ENCODE data around the gene GSDME.
A peak's percentile ranks its signal among the peaks of the same experiment; 100 is the strongest.

The GSDME gene

GRCh38 chr7:24769851-24770250 lies 12.6 kb upstream of the GSDME start:
- no peak for DNase-seq (ENCODE audit: low spot score)

GRCh38 chr7:24769014-24769830 lies 12.0 kb upstream of the GSDME start:
- no peak for DNase-seq (ENCODE audit: low spot score)

GRCh38 chr7:24767878-24768569 lies 10.8 kb upstream of the GSDME start:
- no peak for DNase-seq (ENCODE audit: low spot score)

- no peak for DNase-seq (ENCODE audit: low spot score)
These were observed 7.9 kb upstream of the GSDME start for GRCh38 chr7:24764972-24765744.

GRCh38 chr7:24764011-24764410 lies 6.7 kb upstream of the GSDME start:
- DNase-seq (ENCODE audit: low spot score) = no peak

- DNase-seq (ENCODE audit: low spot score) = no peak
These were observed 6.1 kb upstream of the GSDME start for GRCh38 chr7:24763303-24763901.

GRCh38 chr7:24762771-24763170 lies 5.5 kb upstream of the GSDME start:
- no peak for DNase-seq (ENCODE audit: low spot score)

- DNase-seq (ENCODE audit: low spot score) = no peak
These were observed 3.7 kb upstream of the GSDME start for GRCh38 chr7:24760968-24761367.

- DNase-seq (ENCODE audit: low spot score) = peak; percentile 86
These were observed 515 bp downstream of the GSDME start for GRCh38 chr7:24756545-24757352.

- DNase-seq (ENCODE audit: low spot score) = no peak
These were observed 1.5 kb downstream of the GSDME start for GRCh38 chr7:24755541-24756407.

- no peak for DNase-seq (ENCODE audit: low spot score)
These were observed 2.3 kb downstream of the GSDME start for GRCh38 chr7:24754906-24755506.

GRCh38 chr7:24752073-24752800 lies 5.0 kb downstream of the GSDME start:
- no peak for DNase-seq (ENCODE audit: low spot score)

GRCh38 chr7:24751484-24751883 lies 5.8 kb downstream of the GSDME start:
- no peak for DNase-seq (ENCODE audit: low spot score)

GRCh38 chr7:24750441-24751055 lies 6.7 kb downstream of the GSDME start:
- DNase-seq (ENCODE audit: low spot score) = no peak

- DNase-seq (ENCODE audit: low spot score) = no peak
These were observed 8.7 kb downstream of the GSDME start for GRCh38 chr7:24748521-24748920.

GRCh38 chr7:24745355-24745754 lies 11.9 kb downstream of the GSDME start:
- DNase-seq (ENCODE audit: low spot score) = no peak

- no peak for DNase-seq (ENCODE audit: low spot score)
These were observed 13.8 kb downstream of the GSDME start for GRCh38 chr7:24743471-24743870.

GRCh38 chr7:24742506-24743162 lies 14.6 kb downstream of the GSDME start:
- DNase-seq (ENCODE audit: low spot score) = no peak

Data from GM03348 (cell line).